SK-N-MC (cell line): ENCODE measurements around the gene SRSF2.

Experiments used
- EZH2 ChIP-seq: fragments of 200-600 bp; sonication (generic); IDR thresholded peaks from one replicate; pipeline ENCODE4 v1.6.1; 2017; ENCODE audit warnings: antibody characterized with exemption
- FOXP2 ChIP-seq: optimal IDR thresholded peaks from 2 replicates; pipeline ENCODE3; 2011; ENCODE audit warnings: mild to moderate bottlenecking, moderate library complexity; ENCODE audit not compliant: insufficient read depth; ENCODE audit errors: extremely low read length, control extremely low read depth
- POLR2AphosphoS5 ChIP-seq: IDR thresholded peaks from 2 replicates; pipeline ENCODE4 v1.6.1; 2012; ENCODE audit warnings: mild to moderate bottlenecking, low read depth, low read length, borderline replicate concordance

GRCh38 chr17:76687298-76688164 is 49.6 kb downstream of the SRSF2 start:
- TF ChIP-seq EZH2: no peak
- no peak for TF ChIP-seq POLR2AphosphoS5
- TF ChIP-seq FOXP2: no peak
